IPS-18c (cell line): ENCODE results near the gene BLTP3B.

Experiments
- H3K4me3 ChIP-seq: 2 replicates; pipeline ENCODE4 v1.7.0; 2013; ENCODE audit warnings: low read depth, mild to moderate bottlenecking, low read length, moderate library complexity; ENCODE audit not compliant: insufficient read depth
- H3K9me3 ChIP-seq: one replicate; pipeline ENCODE4 v1.6.1; 2013; ENCODE audit warnings: mild to moderate bottlenecking, low read length, moderate library complexity; ENCODE audit not compliant: control insufficient read depth, insufficient read depth

The BLTP3B gene

GRCh38 chr12:100169345-100169744 is 26.7 kb upstream of the BLTP3B start:
- Histone ChIP-seq H3K4me3 (no peak overlapping the region), H3K9me3 (no peaks in the 10 kb centered on the region)

- Histone ChIP-seq H3K9me3 (no peaks in the 10 kb centered on the region), H3K4me3 (no peak overlapping the region)
Observed at GRCh38 chr12:100168562-100168961, 25.9 kb upstream of the BLTP3B start.

GRCh38 chr12:100166232-100166631 is 23.6 kb upstream of the BLTP3B start:
- Histone ChIP-seq H3K9me3 (no peaks in the 10 kb centered on the region), H3K4me3 (no peak overlapping the region)

- Histone ChIP-seq H3K9me3 (no peaks in the 10 kb centered on the region), H3K4me3 (no peak overlapping the region)
Observed at GRCh38 chr12:100165356-100165755, 22.7 kb upstream of the BLTP3B start.

- Histone ChIP-seq H3K4me3 (peak overlapping the region; percentile 9; the same call in 1 of the 2 replicates), H3K9me3 (no peaks in the 10 kb centered on the region)
Observed at GRCh38 chr12:100164153-100164704, 21.6 kb upstream of the BLTP3B start.

- peak overlapping the region; percentile 9; the same call in 1 of the 2 replicates for H3K4me3 ChIP-seq
- no peaks in the 10 kb centered on the region for H3K9me3 ChIP-seq
Observed at GRCh38 chr12:100163416-100164152, 20.9 kb upstream of the BLTP3B start.

- Histone ChIP-seq H3K4me3 (no peak overlapping the region), H3K9me3 (no peaks in the 10 kb centered on the region)
Observed at GRCh38 chr12:100159391-100160104, 16.9 kb upstream of the BLTP3B start.

- Histone ChIP-seq H3K4me3 (no peak overlapping the region), H3K9me3 (no peaks in the 10 kb centered on the region)
Observed at GRCh38 chr12:100158535-100158934, 15.9 kb upstream of the BLTP3B start.

GRCh38 chr12:100157427-100157821 is 14.8 kb upstream of the BLTP3B start:
- H3K4me3 ChIP-seq: no peak overlapping the region
- H3K9me3 ChIP-seq: no peaks in the 10 kb centered on the region

GRCh38 chr12:100156731-100157426 is 14.2 kb upstream of the BLTP3B start:
- H3K9me3 ChIP-seq: no peaks in the 10 kb centered on the region
- H3K4me3 ChIP-seq: no peak overlapping the region

GRCh38 chr12:100154474-100155247 is 12.0 kb upstream of the BLTP3B start:
- H3K4me3 ChIP-seq: no peak overlapping the region
- H3K9me3 ChIP-seq: no peaks in the 10 kb centered on the region

GRCh38 chr12:100153131-100153530 is 10.5 kb upstream of the BLTP3B start:
- Histone ChIP-seq H3K4me3 (no peak overlapping the region), H3K9me3 (no peaks in the 10 kb centered on the region)

GRCh38 chr12:100151769-100152168 is 9.1 kb upstream of the BLTP3B start:
- Histone ChIP-seq H3K9me3 (no peaks in the 10 kb centered on the region), H3K4me3 (no peak overlapping the region)

GRCh38 chr12:100146252-100146651 is 3.6 kb upstream of the BLTP3B start:
- Histone ChIP-seq H3K4me3 (no peak overlapping the region), H3K9me3 (peaks cover 4% of the 10 kb centered on the region)

GRCh38 chr12:100145643-100146042 is 3.0 kb upstream of the BLTP3B start:
- Histone ChIP-seq H3K4me3 (no peak overlapping the region), H3K9me3 (peaks cover 4% of the 10 kb centered on the region)

GRCh38 chr12:100141998-100142850 is 450 bp downstream of the BLTP3B start:
- H3K4me3 ChIP-seq: peak overlapping the region; percentile 88

More at GRCh38 chr12:100141998-100142850, 450 bp downstream of the BLTP3B start:
- H3K9me3 ChIP-seq: peaks cover 4% of the 10 kb centered on the region
